ENCODE measurements around the gene ALX1. TPM values are rescaled to one million over a fixed set of nuclear protein-coding genes. Genes with fewer than 3 reads are reported as not detected.

ALX1 gene
- total RNA-seq, 2 donors from 2014 or later: not detected

DNA sequence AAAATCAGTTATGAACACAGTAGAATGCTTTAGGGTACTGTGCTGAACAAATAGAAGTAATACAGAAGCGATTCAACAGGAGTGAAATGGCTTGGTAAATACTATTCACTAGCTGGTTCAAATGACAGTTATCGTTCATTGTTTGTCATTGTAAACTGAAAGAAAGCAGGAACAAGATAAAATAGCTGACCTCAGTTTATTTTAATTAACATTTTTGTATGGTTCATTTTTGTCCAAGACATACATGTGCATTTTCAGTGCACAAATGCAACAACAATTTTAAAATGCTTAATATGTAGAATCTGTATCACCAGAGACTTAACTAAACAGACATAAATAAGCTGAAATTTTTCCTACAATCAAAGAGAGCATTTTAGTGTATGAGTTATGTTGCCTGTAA, 49.9 kb downstream of the ALX1 start:
- Mint-ChIP-seq H3K36me3 (ENCODE audit: low read depth) (no peaks in the 10 kb centered on the region), H3K4me1 (no peaks in the 10 kb centered on the region), H3K27ac (no peak overlapping the region), H3K9me3 (peaks cover 7% of the 10 kb centered on the region), H3K4me3 (no peak overlapping the region), H3K27me3 (no peaks in the 10 kb centered on the region)
- no peak for ATAC-seq (replicated peaks)

DNA sequence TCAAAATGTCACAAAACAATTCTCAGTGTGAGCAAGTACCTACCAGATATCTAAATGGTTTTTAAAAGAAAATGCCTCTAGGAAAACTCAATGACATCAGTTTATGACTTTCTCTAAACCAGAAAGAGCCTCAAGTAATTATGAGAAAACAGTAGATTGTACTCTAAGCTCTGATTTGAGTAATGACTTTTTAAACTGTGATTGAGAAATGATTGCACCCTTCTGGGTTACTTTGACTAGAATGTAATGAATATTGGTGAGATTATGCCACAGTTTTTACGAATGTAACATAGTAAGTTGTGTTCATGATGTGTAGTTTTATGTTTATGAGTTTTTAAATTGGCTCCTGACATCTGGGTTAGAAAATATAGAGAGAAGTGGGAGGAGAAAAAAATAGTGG, 68.8 kb downstream of the ALX1 start:
- Mint-ChIP-seq H3K27me3 (no peaks in the 10 kb centered on the region), H3K4me1 (no peaks in the 10 kb centered on the region), H3K9me3 (peaks cover 5% of the 10 kb centered on the region), H3K4me3 (no peak overlapping the region), H3K36me3 (ENCODE audit: low read depth) (no peaks in the 10 kb centered on the region), H3K27ac (no peak overlapping the region)
- no peak for ATAC-seq (replicated peaks)

DNA sequence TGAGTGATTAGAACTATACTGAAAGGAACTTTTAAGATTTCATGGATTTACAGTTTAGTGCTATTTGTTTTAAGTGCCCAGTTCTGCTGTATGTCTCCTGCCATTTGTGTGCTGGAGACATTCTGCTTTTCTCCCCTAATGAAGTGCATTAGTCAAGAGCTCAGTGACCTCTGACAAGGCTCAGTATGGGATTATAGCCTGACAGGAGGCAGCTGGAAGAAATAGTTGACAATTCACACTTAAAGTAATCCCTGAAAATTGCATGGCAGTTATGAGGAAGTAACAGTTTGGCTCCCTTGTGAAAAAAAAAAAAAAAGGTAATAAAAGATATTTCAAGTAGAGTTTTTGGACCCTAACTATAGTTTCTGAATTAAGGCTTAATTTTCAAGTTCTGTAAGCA, 70.3 kb downstream of the ALX1 start:
- ATAC-seq (replicated peaks): no peak
- H3K4me3 Mint-ChIP-seq: no peak overlapping the region
- no peak overlapping the region for H3K27ac Mint-ChIP-seq
- H3K9me3 Mint-ChIP-seq: peaks cover 3% of the 10 kb centered on the region
- H3K4me1 Mint-ChIP-seq: no peaks in the 10 kb centered on the region
- H3K27me3 Mint-ChIP-seq: no peaks in the 10 kb centered on the region
- H3K36me3 Mint-ChIP-seq (ENCODE audit: low read depth): no peaks in the 10 kb centered on the region

Other genes starting within 250 kb of the ALX1 start
- not detected for gene TSPAN19, start 243.9 kb upstream of the ALX1 start, total RNA-seq
- gene LRRIQ1, start 243.9 kb upstream of the ALX1 start, total RNA-seq: not detected

All from activated T-helper 17 cell treated with anti-CD3 and anti-CD28 coated beads, Interleukin-2, amount 50 U/mL, for 72 hours (primary cell).